MM.1S (cell line): ENCODE results near the gene KCNH1.

Experiments
- DNase-seq: peaks from one replicate; pipeline ENCODE4 v3.0.0-alpha.2; 2015
- H2AFZ ChIP-seq: fragments of 300-600 bp; sonication (generic); 2 replicates; pipeline ENCODE4 v1.6.0; 2016; ENCODE audit warnings: antibody characterized with exemption, low read length
- H3F3A ChIP-seq: fragments of 300-600 bp; sonication (generic); 2 replicates; pipeline ENCODE4 v1.6.1; 2016; ENCODE audit warnings: mild to moderate bottlenecking, antibody characterized with exemption, low read length, moderate library complexity, mixed read lengths; ENCODE audit not compliant: insufficient read depth
- H3K27ac ChIP-seq: fragments of 300-600 bp; sonication (generic); 2 replicates; pipeline ENCODE4 v1.5.1; 2016; ENCODE audit warnings: mild to moderate bottlenecking, low read length
- H3K27me3 ChIP-seq: fragments of 300-600 bp; sonication (generic); replicated peaks from 2 replicates; pipeline ENCODE4 v1.6.0; 2016; ENCODE audit warnings: low read length; ENCODE audit not compliant: insufficient read depth
- H3K36me3 ChIP-seq: fragments of 300-600 bp; sonication (generic); replicated peaks from 2 replicates; pipeline ENCODE4 v1.6.1; 2016; ENCODE audit warnings: mild to moderate bottlenecking, low read length, mixed read lengths; ENCODE audit not compliant: insufficient read depth
- H3K4me1 ChIP-seq: fragments of 300-600 bp; sonication (generic); 2 replicates; pipeline ENCODE4 v1.6.1; 2016; ENCODE audit warnings: low read length, mixed read lengths
- H3K4me2 ChIP-seq: fragments of 300-600 bp; sonication (generic); 2 replicates; pipeline ENCODE4 v1.6.0; 2016; ENCODE audit warnings: low read depth, low read length
- H3K4me3 ChIP-seq: fragments of 300-600 bp; sonication (generic); 2 replicates; pipeline ENCODE4 v1.5.1; 2016; ENCODE audit warnings: low read length, mixed read lengths
- H3K79me2 ChIP-seq: fragments of 300-600 bp; sonication (generic); 2 replicates; pipeline ENCODE4 v1.6.1; 2016; ENCODE audit warnings: mixed run types, low read length, mixed read lengths
- H3K9ac ChIP-seq: fragments of 300-600 bp; sonication (generic); 2 replicates; pipeline ENCODE4 v1.6.1; 2016; ENCODE audit warnings: low read length, mixed read lengths
- H3K9me2 ChIP-seq: fragments of 300-600 bp; sonication (generic); replicated peaks from 2 replicates; pipeline ENCODE4 v1.6.1; 2016; ENCODE audit warnings: mild to moderate bottlenecking, low read length, mixed read lengths; ENCODE audit not compliant: insufficient read depth
- H3K9me3 ChIP-seq: fragments of 300-600 bp; sonication (generic); replicated peaks from 2 replicates; pipeline ENCODE4 v1.6.1; 2016; ENCODE audit warnings: mild to moderate bottlenecking, low read length, mixed read lengths; ENCODE audit not compliant: insufficient read depth
- H4K20me1 ChIP-seq: fragments of 300-600 bp; sonication (generic); 2 replicates; pipeline ENCODE4 v1.6.1; 2016; ENCODE audit warnings: mild to moderate bottlenecking, low read length, moderate library complexity, mixed read lengths; ENCODE audit not compliant: insufficient read depth
- EZH2 ChIP-seq: fragments of 300-600 bp; sonication (generic); optimal IDR thresholded peaks from 2 replicates; pipeline ENCODE3; 2017; ENCODE audit warnings: low read depth, mild to moderate bottlenecking, antibody characterized with exemption, low read length, mixed read lengths
- EZH2phosphoT487 ChIP-seq: fragments of 300-600 bp; sonication (generic); IDR thresholded peaks from 2 replicates; pipeline ENCODE4 v1.6.1; 2018; ENCODE audit warnings: antibody characterized with exemption, low read length
- TF ChIP-seq, protein P1 (sequence below): fragments of 300-600 bp; sonication (generic); IDR thresholded peaks from 2 replicates; pipeline ENCODE4 v1.5.1; 2016; ENCODE audit warnings: antibody characterized with exemption, low read length, mixed read lengths

The KCNH1 gene

DNA sequence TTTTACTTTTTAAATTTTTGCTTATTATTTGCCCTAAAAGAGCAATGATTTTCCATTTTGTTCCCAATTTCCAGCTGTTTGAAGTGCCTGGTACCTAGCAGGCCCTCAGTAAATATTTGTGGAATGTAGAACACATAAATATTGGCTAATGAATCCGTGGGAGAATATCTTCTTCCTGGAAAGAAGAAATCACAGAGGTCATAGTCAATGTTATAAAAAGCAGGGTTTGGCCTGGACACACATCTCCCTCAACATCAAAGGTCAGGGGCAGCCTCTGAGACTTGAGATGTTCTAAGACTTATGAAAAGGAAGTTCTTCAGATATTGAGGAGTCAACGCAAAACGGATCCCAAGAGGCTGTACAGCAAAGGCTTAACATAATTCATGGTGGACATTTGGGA, 447.1 kb downstream of the KCNH1 start:
- Histone ChIP-seq H2AFZ (no peak overlapping the region), H3F3A (0 out of 2 replicates have a peak, but pooled peaks cover under 1% of the 10 kb centered on the region), H3K4me2 (no peak overlapping the region), H3K9me3 (no peaks in the 10 kb centered on the region), H3K4me3 (no peak overlapping the region), H3K9ac (no peak overlapping the region), H3K9me2 (no peaks in the 10 kb centered on the region), H3K4me1 (peaks cover 27% of the 10 kb centered on the region), H3K36me3 (no peaks in the 10 kb centered on the region), H3K27me3 (no peaks in the 10 kb centered on the region), H3K27ac (no peak overlapping the region), H3K79me2 (no peaks in the 10 kb centered on the region), H4K20me1 (no peaks in the 10 kb centered on the region)
- TF ChIP-seq EZH2 (no peak), EZH2phosphoT487 (no peak)
- TF ChIP-seq, protein P1, sequence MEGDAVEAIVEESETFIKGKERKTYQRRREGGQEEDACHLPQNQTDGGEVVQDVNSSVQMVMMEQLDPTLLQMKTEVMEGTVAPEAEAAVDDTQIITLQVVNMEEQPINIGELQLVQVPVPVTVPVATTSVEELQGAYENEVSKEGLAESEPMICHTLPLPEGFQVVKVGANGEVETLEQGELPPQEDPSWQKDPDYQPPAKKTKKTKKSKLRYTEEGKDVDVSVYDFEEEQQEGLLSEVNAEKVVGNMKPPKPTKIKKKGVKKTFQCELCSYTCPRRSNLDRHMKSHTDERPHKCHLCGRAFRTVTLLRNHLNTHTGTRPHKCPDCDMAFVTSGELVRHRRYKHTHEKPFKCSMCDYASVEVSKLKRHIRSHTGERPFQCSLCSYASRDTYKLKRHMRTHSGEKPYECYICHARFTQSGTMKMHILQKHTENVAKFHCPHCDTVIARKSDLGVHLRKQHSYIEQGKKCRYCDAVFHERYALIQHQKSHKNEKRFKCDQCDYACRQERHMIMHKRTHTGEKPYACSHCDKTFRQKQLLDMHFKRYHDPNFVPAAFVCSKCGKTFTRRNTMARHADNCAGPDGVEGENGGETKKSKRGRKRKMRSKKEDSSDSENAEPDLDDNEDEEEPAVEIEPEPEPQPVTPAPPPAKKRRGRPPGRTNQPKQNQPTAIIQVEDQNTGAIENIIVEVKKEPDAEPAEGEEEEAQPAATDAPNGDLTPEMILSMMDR: no peak
- no peak for DNase-seq

DNA sequence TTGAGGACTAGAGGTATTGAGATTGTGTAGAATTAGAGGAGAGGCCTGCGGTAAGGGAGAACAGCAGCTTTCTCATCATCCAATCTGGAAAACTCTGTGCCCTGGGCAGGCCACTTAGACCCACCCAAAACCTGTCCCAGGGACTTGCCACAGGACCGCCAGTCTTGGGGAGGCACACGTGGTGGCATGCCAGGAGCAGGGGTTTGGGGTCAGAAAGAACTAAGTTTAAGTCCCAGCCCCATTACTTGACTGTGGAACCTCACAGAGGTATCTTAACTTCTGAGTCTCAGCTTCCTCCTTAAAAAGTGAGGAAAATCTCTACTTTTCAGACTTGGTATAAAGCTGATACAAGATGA, 448.7 kb downstream of the KCNH1 start:
- H3K4me1 ChIP-seq: peaks cover 23% of the 10 kb centered on the region
- H3F3A ChIP-seq: no peaks in the 10 kb centered on the region
- no peak overlapping the region for H3K9ac ChIP-seq
- H3K9me2 ChIP-seq: no peaks in the 10 kb centered on the region
- no peaks in the 10 kb centered on the region for H3K36me3 ChIP-seq
- H3K27me3 ChIP-seq: no peaks in the 10 kb centered on the region
- H3K4me2 ChIP-seq: no peak overlapping the region; the same call in 1 of the 2 replicates
- H3K9me3 ChIP-seq: no peaks in the 10 kb centered on the region
- no peak overlapping the region for H2AFZ ChIP-seq
- H4K20me1 ChIP-seq: no peaks in the 10 kb centered on the region
- H3K27ac ChIP-seq: no peak overlapping the region
- no peaks in the 10 kb centered on the region for H3K79me2 ChIP-seq
- DNase-seq: no peak
- TF ChIP-seq EZH2phosphoT487: no peak
- TF ChIP-seq, protein P1: no peak
- no peak for TF ChIP-seq EZH2
- no peak overlapping the region for H3K4me3 ChIP-seq

DNA sequence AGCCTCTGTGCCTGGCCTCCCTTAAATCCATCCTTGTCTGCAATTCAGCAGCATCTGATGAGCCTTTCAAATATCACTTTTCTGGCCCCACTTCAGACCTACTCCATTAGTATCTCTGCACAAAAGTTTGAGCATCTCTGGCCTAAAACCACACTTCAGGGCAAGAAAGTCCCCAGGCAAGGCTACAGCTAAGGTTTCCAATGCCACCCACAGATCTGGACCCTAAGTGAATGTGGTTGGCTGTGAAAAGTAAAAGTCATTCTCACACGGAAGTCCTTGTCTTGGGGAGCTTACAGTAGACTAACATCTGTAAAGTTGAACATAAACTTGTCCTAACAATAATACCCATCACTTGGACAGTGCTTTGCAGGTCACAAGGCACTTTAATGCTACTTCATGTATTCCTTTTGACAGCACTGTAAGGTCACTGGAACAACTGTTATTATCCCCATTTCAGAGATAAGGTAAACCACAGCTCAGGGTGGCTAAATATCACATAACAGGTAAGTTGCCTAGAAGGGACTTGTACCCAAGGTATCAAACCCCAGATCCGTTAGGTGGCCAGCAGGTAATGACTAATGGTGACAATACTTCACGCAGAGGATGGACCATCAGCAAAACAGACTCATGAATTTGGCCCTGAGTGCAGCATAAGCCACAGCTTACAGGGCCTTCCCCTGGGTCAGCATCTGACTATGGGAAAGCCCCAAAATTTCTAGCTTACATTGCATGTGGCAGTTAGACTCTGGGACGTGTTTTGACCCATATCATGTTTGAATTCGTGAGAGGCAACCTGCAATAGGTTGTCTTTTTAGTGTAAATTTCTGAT, 449.3 kb downstream of the KCNH1 start:
- H3K9me3 ChIP-seq: no peaks in the 10 kb centered on the region
- H3K4me2 ChIP-seq: peak overlapping the region; percentile 13; the same call in 1 of the 2 replicates
- no peaks in the 10 kb centered on the region for H3K36me3 ChIP-seq
- H3K27me3 ChIP-seq: no peaks in the 10 kb centered on the region
- no peaks in the 10 kb centered on the region for H3F3A ChIP-seq
- no peaks in the 10 kb centered on the region for H3K79me2 ChIP-seq
- no peak overlapping the region for H3K4me3 ChIP-seq
- TF ChIP-seq EZH2: no peak
- TF ChIP-seq EZH2phosphoT487: no peak
- H2AFZ ChIP-seq: no peak overlapping the region
- H3K9me2 ChIP-seq: no peaks in the 10 kb centered on the region
- peak; percentile 83 for DNase-seq
- no peak overlapping the region; the same call in 1 of the 2 replicates for H3K27ac ChIP-seq
- no peaks in the 10 kb centered on the region for H4K20me1 ChIP-seq
- no peak overlapping the region for H3K9ac ChIP-seq
- peaks cover 23% of the 10 kb centered on the region for H3K4me1 ChIP-seq

DNA sequence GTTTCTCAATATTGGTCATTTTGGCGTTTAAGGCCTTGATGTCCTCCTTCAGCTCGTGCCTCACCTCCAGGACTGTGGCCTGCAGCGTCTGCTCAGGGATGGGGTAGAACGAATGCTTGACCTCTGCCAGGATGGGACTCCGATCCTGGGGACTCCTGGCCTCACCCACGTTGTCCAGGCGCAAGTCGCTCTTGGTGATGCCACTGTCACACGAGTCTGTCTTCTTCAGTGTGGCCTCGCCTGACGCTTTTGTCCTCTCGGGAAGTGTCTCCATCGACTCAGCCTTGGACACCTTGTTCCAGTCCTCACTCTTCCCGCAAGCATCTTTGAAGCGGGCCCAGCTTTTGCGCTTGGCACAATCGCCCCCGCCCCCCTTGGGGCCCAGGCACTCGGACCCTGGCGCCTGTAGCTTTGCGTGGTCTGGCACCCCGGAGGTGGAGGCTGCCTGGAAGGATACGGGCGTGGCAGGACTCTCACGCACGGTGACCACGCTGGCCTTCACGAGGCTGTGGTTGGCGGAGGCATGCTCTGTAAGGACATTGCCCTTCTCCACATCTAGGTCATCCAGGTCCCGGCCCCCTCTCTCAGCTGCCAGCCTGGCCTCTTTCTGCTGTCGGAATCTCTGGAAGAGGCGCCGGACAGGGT, 450.4 kb downstream of the KCNH1 start:
- H3K9ac ChIP-seq: no peak overlapping the region
- H3K27me3 ChIP-seq: no peaks in the 10 kb centered on the region
- no peaks in the 10 kb centered on the region for H3K9me2 ChIP-seq
- no peaks in the 10 kb centered on the region for H3F3A ChIP-seq
- H2AFZ ChIP-seq: no peak overlapping the region
- no peak for TF ChIP-seq EZH2
- no peak for TF ChIP-seq EZH2phosphoT487
- TF ChIP-seq, protein P1: no peak
- no peak for DNase-seq
- H3K4me2 ChIP-seq: no peak overlapping the region
- no peak overlapping the region for H3K27ac ChIP-seq
- no peaks in the 10 kb centered on the region for H3K79me2 ChIP-seq
- no peak overlapping the region for H3K4me3 ChIP-seq
- H3K4me1 ChIP-seq: peaks cover 26% of the 10 kb centered on the region
- no peaks in the 10 kb centered on the region for H4K20me1 ChIP-seq
- no peaks in the 10 kb centered on the region for H3K36me3 ChIP-seq
- no peaks in the 10 kb centered on the region for H3K9me3 ChIP-seq
